ENCODE results near the gene ZSCAN4. TPM values are rescaled to one million over a fixed set of nuclear protein-coding genes. Genes with fewer than 3 reads are reported as not detected.

The ZSCAN4 gene
- polyA plus RNA-seq, 1 donor: 0.17 TPM

- no peak for DNase-seq
Observed at GRCh38 chr19:57682226-57682766, 13.6 kb downstream of the ZSCAN4 start.

- no peak for DNase-seq
Observed at GRCh38 chr19:57686727-57687126, 18.0 kb downstream of the ZSCAN4 start.

- DNase-seq: no peak
Observed at GRCh38 chr19:57687363-57688010, 18.8 kb downstream of the ZSCAN4 start.

GRCh38 chr19:57688011-57688763 is 19.5 kb downstream of the ZSCAN4 start:
- no peak for DNase-seq

GRCh38 chr19:57689750-57690149 is 21.0 kb downstream of the ZSCAN4 start:
- DNase-seq: no peak

- no peak for DNase-seq
Observed at GRCh38 chr19:57701625-57702024, 32.9 kb downstream of the ZSCAN4 start.

- DNase-seq: no peak
Observed at GRCh38 chr19:57706346-57706745, 37.6 kb downstream of the ZSCAN4 start.

- peak; percentile 88 for DNase-seq
Observed at GRCh38 chr19:57708641-57709361, 40.1 kb downstream of the ZSCAN4 start, which contains the start of gene ZNF154. Gene ZNF154 (minus strand): TSS chr19:57709204. CDS start chr19:57708971, 233 bp downstream.

- DNase-seq: no peak
Observed at GRCh38 chr19:57709616-57710015, 40.9 kb downstream of the ZSCAN4 start.

- DNase-seq: no peak
Observed at GRCh38 chr19:57712222-57712621, 43.5 kb downstream of the ZSCAN4 start.

- DNase-seq: no peak
Observed at GRCh38 chr19:57719424-57719823, 50.7 kb downstream of the ZSCAN4 start.

GRCh38 chr19:57719901-57720519 is 51.3 kb downstream of the ZSCAN4 start:
- no peak for DNase-seq

GRCh38 chr19:57720878-57721277 is 52.1 kb downstream of the ZSCAN4 start:
- DNase-seq: no peak

Other genes with a start within 250 kb of the ZSCAN4 start
- 15.2 TPM for gene ZNF749, start 233.6 kb upstream of the ZSCAN4 start, polyA plus RNA-seq (ENCODE audit: insufficient read length)
- 7.6 TPM for gene VN1R1, start 211.8 kb upstream of the ZSCAN4 start, polyA plus RNA-seq (ENCODE audit: insufficient read length)
- 27.2 TPM for gene ZNF772, start 191.4 kb upstream of the ZSCAN4 start, polyA plus RNA-seq (ENCODE audit: insufficient read length)
- 26.3 TPM for gene ZNF419, start 181.2 kb upstream of the ZSCAN4 start, polyA plus RNA-seq (ENCODE audit: insufficient read length)
- gene ZNF773, start 169.0 kb upstream of the ZSCAN4 start, polyA plus RNA-seq (ENCODE audit: insufficient read length): 16.6 TPM
- 20.9 TPM for gene ZNF549, start 141.6 kb upstream of the ZSCAN4 start, polyA plus RNA-seq (ENCODE audit: insufficient read length)
- 22.9 TPM for gene ZNF550, start 109.1 kb upstream of the ZSCAN4 start, polyA plus RNA-seq (ENCODE audit: insufficient read length)
- 9.3 TPM for gene ZNF416, start 90.0 kb upstream of the ZSCAN4 start, polyA plus RNA-seq (ENCODE audit: insufficient read length)
- 24.8 TPM for gene ZIK1, start 84.8 kb upstream of the ZSCAN4 start, polyA plus RNA-seq (ENCODE audit: insufficient read length)
- gene ZNF530, start 69.0 kb upstream of the ZSCAN4 start, polyA plus RNA-seq (ENCODE audit: insufficient read length): 7.2 TPM
- gene ZNF134, start 54.7 kb upstream of the ZSCAN4 start, polyA plus RNA-seq (ENCODE audit: insufficient read length): 31.3 TPM
- gene ZNF211, start 35.8 kb upstream of the ZSCAN4 start, polyA plus RNA-seq (ENCODE audit: insufficient read length): 48.8 TPM
- 20.3 TPM for gene ZNF551, start 13.0 kb downstream of the ZSCAN4 start, polyA plus RNA-seq (ENCODE audit: insufficient read length)
- gene ZNF154, start 40.3 kb downstream of the ZSCAN4 start, polyA plus RNA-seq (ENCODE audit: insufficient read length): 42.4 TPM
- 24.4 TPM for gene ZNF671, start 58.7 kb downstream of the ZSCAN4 start, polyA plus RNA-seq (ENCODE audit: insufficient read length)
- gene ZNF776, start 77.9 kb downstream of the ZSCAN4 start, polyA plus RNA-seq (ENCODE audit: insufficient read length): 46.8 TPM
- gene ZNF586, start 100.7 kb downstream of the ZSCAN4 start, polyA plus RNA-seq (ENCODE audit: insufficient read length): 33.8 TPM
- 29.7 TPM for gene ZNF552, start 146.0 kb downstream of the ZSCAN4 start, polyA plus RNA-seq (ENCODE audit: insufficient read length)
- 24.9 TPM for gene ZNF587B, start 161.4 kb downstream of the ZSCAN4 start, polyA plus RNA-seq (ENCODE audit: insufficient read length)
- 54.5 TPM for gene ZNF587, start 180.9 kb downstream of the ZSCAN4 start, polyA plus RNA-seq (ENCODE audit: insufficient read length)
- gene ZNF814, start 220.1 kb downstream of the ZSCAN4 start, polyA plus RNA-seq (ENCODE audit: insufficient read length): 88.9 TPM
- 43.8 TPM for gene ZNF417, start 247.7 kb downstream of the ZSCAN4 start, polyA plus RNA-seq (ENCODE audit: insufficient read length)